H7 (cell line): Measurements from ENCODE around the gene PLEK2. TPM values are rescaled to one million over a fixed set of nuclear protein-coding genes. Genes with fewer than 3 reads are reported as not detected.
"Not testable (repeated sequence)": the region's sequence is repeated elsewhere in the genome, so short reads cannot be mapped to it uniquely, and the experiment has no call there.

ENCODE experiments used
- DNase-seq: peaks from one replicate; pipeline ENCODE4 v3.0.0; 2012
- H3K27me3 ChIP-seq: 2 replicates; pipeline ENCODE4 v1.6.0; 2011; ENCODE audit warnings: mild to moderate bottlenecking, low read length; ENCODE audit not compliant: control insufficient read depth, insufficient read depth
- H3K36me3 ChIP-seq: replicated peaks from 2 replicates; pipeline ENCODE4 v1.5.1; 2011; ENCODE audit warnings: low read length; ENCODE audit not compliant: control insufficient read depth, insufficient read depth
- H3K4me3 ChIP-seq: 2 replicates; pipeline ENCODE4 v1.5.1; 2011; ENCODE audit warnings: low read depth, mild to moderate bottlenecking, control low read depth, low read length, moderate library complexity; ENCODE audit not compliant: insufficient read depth
- total RNA-seq: library from RNA; depleted of rRNA; stranded (reverse); fragments of >200 nt; shearing (Covaris generic); gene quantifications from 2 replicates; pipeline ENCODE4 v1.2.3, GENCODE V29; 2014

The PLEK2 gene
- total RNA-seq, 1 experiment from 2014 or later: not detected

- no peak overlapping the region for H3K4me3 ChIP-seq
- DNase-seq: no peak
- peaks cover 18% of the 10 kb centered on the region for H3K36me3 ChIP-seq
- H3K27me3 ChIP-seq: no peaks in the 10 kb centered on the region
Measured at GRCh38 chr14:67371247-67372148, 40.5 kb downstream of the PLEK2 start.

GRCh38 chr14:67370830-67371229, 41.1 kb downstream of the PLEK2 start:
- H3K4me3 ChIP-seq: no peak overlapping the region
- no peaks in the 10 kb centered on the region for H3K27me3 ChIP-seq
- peaks cover 16% of the 10 kb centered on the region for H3K36me3 ChIP-seq
- no peak for DNase-seq

- Histone ChIP-seq H3K36me3 (peaks cover 12% of the 10 kb centered on the region), H3K27me3 (no peaks in the 10 kb centered on the region), H3K4me3 (no peak overlapping the region)
- no peak for DNase-seq
Measured at GRCh38 chr14:67365476-67365875, 46.5 kb downstream of the PLEK2 start.

GRCh38 chr14:67360470-67361206, 51.3 kb downstream of the PLEK2 start:
- no peaks in the 10 kb centered on the region for H3K27me3 ChIP-seq
- DNase-seq: no peak
- peak overlapping the region; percentile 77 for H3K4me3 ChIP-seq
- H3K36me3 ChIP-seq: peaks cover 4% of the 10 kb centered on the region; the same call in 1 of the 2 replicates

GRCh38 chr14:67359775-67360469, 52.0 kb downstream of the PLEK2 start, which contains the start of the genes ATP6V1D and EIF2S1:
Gene ATP6V1D (minus strand): TSS chr14:67359804. CDS start chr14:67359698, 106 bp downstream.
Gene EIF2S1 (plus strand): TSS chr14:67360328. CDS start chr14:67364768, 4,440 bp downstream.
- Histone ChIP-seq H3K4me3 (peak within 1 kb of the TSS; percentile 77), H3K36me3 (no peaks in the 10 kb centered on the region), H3K27me3 (no peaks in the 10 kb centered on the region)
- peak; percentile 96 for DNase-seq

GRCh38 chr14:67358924-67359774, 52.8 kb downstream of the PLEK2 start:
- peak; percentile 52 for DNase-seq
- no peaks in the 10 kb centered on the region for H3K27me3 ChIP-seq

GRCh38 chr14:67357969-67358354, 54.0 kb downstream of the PLEK2 start:
- DNase-seq: peak; percentile 13
- Histone ChIP-seq H3K36me3 (no peaks in the 10 kb centered on the region), H3K27me3 (no peaks in the 10 kb centered on the region), H3K4me3 (no peak overlapping the region; the same call in 1 of the 2 replicates)

More at GRCh38 chr14:67358924-67359774, 52.8 kb downstream of the PLEK2 start:
- Histone ChIP-seq H3K4me3 (peak overlapping the region; percentile 77), H3K36me3 (no peaks in the 10 kb centered on the region)

- no peak overlapping the region for H3K4me3 ChIP-seq
- H3K27me3 ChIP-seq: no peaks in the 10 kb centered on the region
- DNase-seq: no peak
- no peaks in the 10 kb centered on the region for H3K36me3 ChIP-seq
Measured at GRCh38 chr14:67357186-67357968, 54.6 kb downstream of the PLEK2 start.

- Histone ChIP-seq H3K36me3 (peaks cover 1% of the 10 kb centered on the region), H3K27me3 (no peaks in the 10 kb centered on the region), H3K4me3 (no peak overlapping the region)
- DNase-seq: no peak
Measured at GRCh38 chr14:67352055-67352454, 59.9 kb downstream of the PLEK2 start.

GRCh38 chr14:67345583-67345982, 66.4 kb downstream of the PLEK2 start:
- no peak for DNase-seq
- no peaks in the 10 kb centered on the region for H3K27me3 ChIP-seq
- H3K4me3 ChIP-seq: no peak overlapping the region
- peaks cover 2% of the 10 kb centered on the region for H3K36me3 ChIP-seq

- H3K36me3 ChIP-seq: peaks cover 2% of the 10 kb centered on the region
- DNase-seq: no peak
Measured at GRCh38 chr14:67343601-67344230, 68.2 kb downstream of the PLEK2 start.

GRCh38 chr14:67341231-67341630, 70.7 kb downstream of the PLEK2 start:
- not testable (repeated sequence) for DNase-seq, H3K36me3 ChIP-seq, H3K27me3 ChIP-seq, H3K4me3 ChIP-seq

More at GRCh38 chr14:67343601-67344230, 68.2 kb downstream of the PLEK2 start:
- no peak overlapping the region for H3K4me3 ChIP-seq
- H3K27me3 ChIP-seq: no peaks in the 10 kb centered on the region
